ENCODE results near the gene ZNF791.

Gene ZNF791

GRCh38 chr19:12665281-12665573 is 54.5 kb downstream of the ZNF791 start:
- Histone ChIP-seq H3K27ac (peak overlapping the region; percentile 76), H4K20me1 (peaks cover 6% of the 10 kb centered on the region; the same call in 1 of the 2 replicates), H3K4me1 (peaks cover 45% of the 10 kb centered on the region), H3K4me2 (peak overlapping the region; percentile 88), H3K4me3 (peak overlapping the region; percentile 90), H3K9me3 (no peaks in the 10 kb centered on the region), H3K9ac (peak overlapping the region; percentile 87), H3K27me3 (no peaks in the 10 kb centered on the region), H3K36me3 (peaks cover 49% of the 10 kb centered on the region)
- TF ChIP-seq Cebpa-rat (IDR thresholded peaks at IDR 0.05), result no peak

GRCh38 chr19:12665671-12666264 is 55.0 kb downstream of the ZNF791 start:
- Histone ChIP-seq H3K36me3 (peaks cover 43% of the 10 kb centered on the region), H3K4me2 (peak overlapping the region; percentile 88), H3K9me3 (no peaks in the 10 kb centered on the region), H3K27ac (peak overlapping the region; percentile 76), H4K20me1 (peaks cover 6% of the 10 kb centered on the region; the same call in 1 of the 2 replicates), H3K27me3 (no peaks in the 10 kb centered on the region), H3K4me3 (peak overlapping the region; percentile 90), H3K9ac (peak overlapping the region; percentile 87), H3K4me1 (peaks cover 51% of the 10 kb centered on the region)
- TF ChIP-seq Cebpa-rat (IDR thresholded peaks at IDR 0.05), result no peak

GRCh38 chr19:12666265-12667048 is 55.7 kb downstream of the ZNF791 start, which contains the start of the genes MAN2B1 and WDR83:
Gene MAN2B1, minus strand, starts transcription at chr19:12666742. Its CDS starts 41 bp downstream, at chr19:12666701.
Gene WDR83, plus strand, starts transcription at chr19:12666807. Its CDS starts 2,984 bp downstream, at chr19:12669791.
- peak within 1 kb of the TSS; percentile 90 for H3K4me3 ChIP-seq
- H4K20me1 ChIP-seq, result peaks cover 6% of the 10 kb centered on the region; the same call in 1 of the 2 replicates
- H3K4me1 ChIP-seq, result peaks cover 52% of the 10 kb centered on the region
- H3K27me3 ChIP-seq, result no peaks in the 10 kb centered on the region
- no peak for TF ChIP-seq Cebpa-rat (IDR thresholded peaks at IDR 0.05)
- peak within 1 kb of the TSS; percentile 76 for H3K27ac ChIP-seq
- H3K4me2 ChIP-seq, result peak within 1 kb of the TSS; percentile 88
- H3K9ac ChIP-seq, result peak within 1 kb of the TSS; percentile 87
- H3K36me3 ChIP-seq, result peaks cover 36% of the 10 kb centered on the region
- no peaks in the 10 kb centered on the region for H3K9me3 ChIP-seq

GRCh38 chr19:12667731-12668302 is 57.1 kb downstream of the ZNF791 start:
- Histone ChIP-seq H3K27me3 (no peaks in the 10 kb centered on the region), H3K36me3 (peaks cover 34% of the 10 kb centered on the region), H3K4me3 (peak overlapping the region; percentile 90), H3K27ac (no peak overlapping the region), H3K9me3 (no peaks in the 10 kb centered on the region), H3K4me2 (peak overlapping the region; percentile 88), H3K4me1 (peaks cover 52% of the 10 kb centered on the region), H3K9ac (peak overlapping the region; percentile 94; the same call in 1 of the 2 replicates), H4K20me1 (peaks cover 14% of the 10 kb centered on the region)
- TF ChIP-seq Cebpa-rat (IDR thresholded peaks at IDR 0.05), result no peak

- H3K9ac ChIP-seq, result peak overlapping the region; percentile 94
- no peaks in the 10 kb centered on the region for H3K27me3 ChIP-seq
- no peak overlapping the region for H3K27ac ChIP-seq
- H4K20me1 ChIP-seq, result peaks cover 17% of the 10 kb centered on the region
- H3K4me3 ChIP-seq, result peak overlapping the region; percentile 90
- H3K4me1 ChIP-seq, result peaks cover 52% of the 10 kb centered on the region
- H3K4me2 ChIP-seq, result peak overlapping the region; percentile 88
- no peaks in the 10 kb centered on the region for H3K9me3 ChIP-seq
- TF ChIP-seq Cebpa-rat (IDR thresholded peaks at IDR 0.05), result no peak
- peaks cover 34% of the 10 kb centered on the region for H3K36me3 ChIP-seq
Observed at GRCh38 chr19:12668346-12668745, 57.6 kb downstream of the ZNF791 start.

- TF ChIP-seq Cebpa-rat (IDR thresholded peaks at IDR 0.05), result no peak
- H3K9me3 ChIP-seq, result no peaks in the 10 kb centered on the region
- no peaks in the 10 kb centered on the region for H3K27me3 ChIP-seq
- H3K4me2 ChIP-seq, result peak overlapping the region; percentile 88
- peaks cover 52% of the 10 kb centered on the region for H3K4me1 ChIP-seq
- peak overlapping the region; percentile 90 for H3K4me3 ChIP-seq
- H3K36me3 ChIP-seq, result peaks cover 34% of the 10 kb centered on the region
- H3K9ac ChIP-seq, result peak overlapping the region; percentile 94
- H4K20me1 ChIP-seq, result peaks cover 21% of the 10 kb centered on the region
- H3K27ac ChIP-seq, result peak overlapping the region; percentile 96
Observed at GRCh38 chr19:12668932-12669269, 58.2 kb downstream of the ZNF791 start.

- Histone ChIP-seq H3K9ac (peak overlapping the region; percentile 94), H3K4me3 (peak overlapping the region; percentile 90), H3K9me3 (no peaks in the 10 kb centered on the region), H3K36me3 (peaks cover 34% of the 10 kb centered on the region), H4K20me1 (peaks cover 28% of the 10 kb centered on the region), H3K27me3 (no peaks in the 10 kb centered on the region), H3K4me1 (peaks cover 47% of the 10 kb centered on the region), H3K4me2 (peak overlapping the region; percentile 88), H3K27ac (peak overlapping the region; percentile 96)
- no peak for TF ChIP-seq Cebpa-rat (IDR thresholded peaks at IDR 0.05)
Observed at GRCh38 chr19:12669270-12670158, 58.8 kb downstream of the ZNF791 start.

GRCh38 chr19:12670159-12670928 is 59.6 kb downstream of the ZNF791 start:
- H3K36me3 ChIP-seq, result peaks cover 36% of the 10 kb centered on the region
- H3K9ac ChIP-seq, result peak overlapping the region; percentile 94
- TF ChIP-seq Cebpa-rat (IDR thresholded peaks at IDR 0.05), result no peak

More at GRCh38 chr19:12670159-12670928, 59.6 kb downstream of the ZNF791 start:
- Histone ChIP-seq H3K27me3 (no peaks in the 10 kb centered on the region), H3K9me3 (no peaks in the 10 kb centered on the region), H3K4me1 (peaks cover 38% of the 10 kb centered on the region), H3K27ac (peak overlapping the region; percentile 96), H4K20me1 (peaks cover 36% of the 10 kb centered on the region), H3K4me2 (peak overlapping the region; percentile 88), H3K4me3 (peak overlapping the region; percentile 90)

Measured in BLaER1 (cell line).